GM12892 (cell line): ENCODE results near the gene CACHD1.

Source experiments
- DNase-seq: peaks from one replicate; pipeline ENCODE4 v3.0.0; 2011; ENCODE audit not compliant: insufficient read length
- FAIRE-seq: peaks from 2 replicates; lab custom pipeline; 2011; peaks lifted over from hg19 to GRCh38; lab: Jason Lieb, UNC
- POLR2A ChIP-seq: IDR thresholded peaks from 2 replicates; pipeline ENCODE4 v1.6.1; 2011; ENCODE audit warnings: low read depth, low read length, control low read depth
- POLR2AphosphoS5 ChIP-seq: IDR thresholded peaks from 2 replicates; pipeline ENCODE4 v1.6.1; 2011; ENCODE audit warnings: low read depth, low read length, control low read depth
- TAF1 ChIP-seq: IDR thresholded peaks from 2 replicates; pipeline ENCODE4 v1.6.1; 2011; ENCODE audit warnings: low read depth, mild to moderate bottlenecking, control low read depth, low read length, borderline replicate concordance

CACHD1 gene

DNA sequence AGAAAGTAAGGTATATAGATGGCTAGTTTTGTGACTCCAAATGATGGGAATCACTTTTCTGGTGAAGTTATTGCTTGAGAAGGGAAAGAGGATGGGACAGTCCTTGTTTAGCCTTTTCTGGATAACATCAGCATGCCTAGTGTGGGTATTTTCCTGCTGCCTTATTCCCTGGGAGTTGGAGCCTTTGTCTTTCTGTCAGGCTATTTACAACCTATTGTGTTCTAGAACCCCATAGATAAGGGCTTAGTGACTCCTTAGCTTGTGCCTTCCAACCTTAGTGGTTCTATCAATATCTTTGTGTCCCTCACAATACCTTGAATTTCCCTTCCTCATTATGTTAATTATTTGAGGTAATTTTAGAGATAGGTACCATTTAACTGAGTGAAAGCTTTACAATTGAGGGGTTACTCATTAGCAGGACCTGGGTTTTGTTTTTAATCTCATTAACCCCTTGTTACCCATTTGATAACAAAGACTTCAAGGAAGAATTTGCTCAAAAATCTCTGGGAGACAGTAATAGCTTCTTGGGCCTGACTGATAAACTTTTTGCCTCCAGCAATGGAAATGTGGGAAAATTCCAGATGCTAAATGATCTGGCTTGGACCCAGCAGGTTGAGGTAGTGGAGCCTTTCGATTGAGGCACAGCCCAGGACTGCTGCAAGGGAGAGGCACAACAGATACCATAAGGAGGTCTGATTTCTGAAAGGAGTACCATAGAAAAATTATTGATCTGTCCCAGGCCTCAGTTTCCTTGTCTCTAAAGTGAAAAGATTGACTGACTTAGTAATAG, 49.0 kb downstream of the CACHD1 start:
- FAIRE-seq (no peak), DNase-seq (no peak)
- no peak for TF ChIP-seq TAF1
- TF ChIP-seq POLR2AphosphoS5, result no peak
- no peak for TF ChIP-seq POLR2A

DNA sequence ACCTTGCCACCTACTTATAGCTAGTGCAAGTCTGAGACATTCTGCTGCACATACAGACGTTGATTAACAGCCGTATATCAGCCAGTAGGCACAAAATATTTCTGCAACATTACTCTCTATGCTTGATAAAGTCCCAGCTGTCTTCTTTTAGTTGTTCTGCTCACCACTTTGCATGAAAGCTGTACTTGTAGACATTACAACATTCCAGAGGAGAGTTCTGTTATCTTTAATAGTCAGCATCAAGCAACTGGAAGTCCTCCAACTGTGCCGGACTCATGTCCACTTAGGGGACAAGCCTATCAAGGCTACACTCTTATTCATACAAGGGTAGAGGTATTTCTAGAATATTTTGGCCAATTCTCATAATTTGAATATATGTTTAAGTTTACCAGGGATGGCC, 50.0 kb downstream of the CACHD1 start:
- DNase-seq (no peak), FAIRE-seq (no peak)
- no peak for TF ChIP-seq TAF1
- no peak for TF ChIP-seq POLR2A
- TF ChIP-seq POLR2AphosphoS5, result no peak

DNA sequence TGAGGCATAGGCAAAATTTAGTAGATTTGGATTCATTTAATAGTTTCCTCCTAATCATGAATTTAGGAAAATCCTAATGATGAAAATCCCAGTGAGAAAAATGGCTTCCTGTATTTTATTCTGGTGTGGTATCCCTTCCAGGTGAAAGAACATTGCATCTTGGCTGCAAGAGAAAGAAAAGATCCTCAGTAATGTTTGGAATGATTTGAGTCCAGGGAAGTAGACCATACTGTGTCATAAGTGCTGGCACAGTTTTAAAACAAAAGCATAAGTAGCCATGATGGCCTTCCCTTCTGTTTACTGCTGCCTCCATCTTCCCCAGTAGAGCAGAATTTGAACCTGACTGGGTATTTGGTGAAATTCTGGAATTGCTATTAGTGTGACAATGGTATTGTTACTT, 52.8 kb downstream of the CACHD1 start:
- FAIRE-seq, result no peak

DNA sequence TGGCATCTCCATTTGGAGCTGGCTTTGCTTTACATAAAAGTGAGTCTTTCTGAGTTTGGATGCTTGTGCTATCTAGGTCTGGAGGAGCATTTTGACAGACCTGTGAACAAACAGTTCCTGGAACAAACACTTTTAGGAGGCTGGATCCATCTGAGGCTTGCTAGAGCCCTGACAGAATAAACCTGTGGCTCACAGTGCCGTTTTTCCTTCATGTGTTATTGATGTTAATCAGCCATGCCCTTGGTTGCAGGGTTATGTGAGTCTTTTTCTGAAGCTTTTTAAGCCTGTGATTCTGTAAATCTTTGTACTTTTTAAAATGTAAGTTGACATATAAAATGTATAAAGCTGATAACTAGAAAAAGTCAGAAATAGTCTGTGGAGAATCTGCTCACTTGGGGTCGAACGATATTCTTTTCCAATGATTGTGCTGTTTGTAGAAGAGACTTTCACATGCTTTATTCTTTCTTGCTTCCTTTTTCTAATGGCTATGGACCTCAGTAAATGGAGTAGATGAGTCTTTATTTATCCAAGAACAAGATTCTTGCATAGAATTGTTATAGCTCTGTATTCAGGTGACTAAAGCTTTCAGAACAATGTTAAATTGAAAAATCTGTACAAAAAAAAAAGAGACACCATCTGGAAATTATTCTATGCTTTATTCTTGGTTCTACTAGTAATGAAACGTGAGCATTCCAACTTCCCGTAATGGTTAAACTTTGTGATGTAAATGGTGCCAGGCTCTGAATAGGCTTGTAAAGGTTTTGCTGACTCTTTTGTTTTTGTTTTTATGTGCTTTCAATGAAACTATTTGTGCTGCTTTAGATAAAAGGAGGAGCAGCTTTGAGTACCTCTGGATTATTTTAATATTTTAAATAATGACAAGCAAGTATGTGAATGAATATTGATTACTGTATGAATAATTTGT, 53.7 kb downstream of the CACHD1 start:
- no peak for TF ChIP-seq POLR2A
- no peak for TF ChIP-seq TAF1
- no peak for TF ChIP-seq POLR2AphosphoS5
- FAIRE-seq, result no peak

More for the DNA sequence above, 52.8 kb downstream of the CACHD1 start:
- no peak for DNase-seq
- TF ChIP-seq TAF1 (no peak), POLR2A (no peak), POLR2AphosphoS5 (no peak)

DNA sequence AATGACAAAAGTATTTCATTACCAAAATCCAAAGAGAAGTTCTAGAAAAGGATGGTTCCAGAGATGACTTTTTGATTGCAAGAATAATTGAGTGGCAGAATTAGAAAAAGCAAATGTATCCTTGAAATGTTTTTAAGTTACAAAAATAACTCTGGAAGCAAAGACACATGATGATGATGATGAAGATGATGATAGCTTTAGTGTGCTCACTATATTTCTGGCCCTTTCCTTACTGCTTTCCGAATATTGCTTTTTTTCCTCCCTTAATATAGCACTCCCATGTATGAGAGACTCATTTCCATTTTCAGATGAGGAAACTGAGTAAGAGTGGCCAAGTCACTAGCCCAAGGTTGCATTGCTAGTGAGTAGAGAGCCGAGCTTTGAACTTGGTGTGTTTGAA, 54.7 kb downstream of the CACHD1 start:
- TF ChIP-seq POLR2AphosphoS5 (no peak), POLR2A (no peak), TAF1 (no peak)
- FAIRE-seq (no peak), DNase-seq (no peak)

More for the DNA sequence above, 53.7 kb downstream of the CACHD1 start:
- DNase-seq, result no peak

DNA sequence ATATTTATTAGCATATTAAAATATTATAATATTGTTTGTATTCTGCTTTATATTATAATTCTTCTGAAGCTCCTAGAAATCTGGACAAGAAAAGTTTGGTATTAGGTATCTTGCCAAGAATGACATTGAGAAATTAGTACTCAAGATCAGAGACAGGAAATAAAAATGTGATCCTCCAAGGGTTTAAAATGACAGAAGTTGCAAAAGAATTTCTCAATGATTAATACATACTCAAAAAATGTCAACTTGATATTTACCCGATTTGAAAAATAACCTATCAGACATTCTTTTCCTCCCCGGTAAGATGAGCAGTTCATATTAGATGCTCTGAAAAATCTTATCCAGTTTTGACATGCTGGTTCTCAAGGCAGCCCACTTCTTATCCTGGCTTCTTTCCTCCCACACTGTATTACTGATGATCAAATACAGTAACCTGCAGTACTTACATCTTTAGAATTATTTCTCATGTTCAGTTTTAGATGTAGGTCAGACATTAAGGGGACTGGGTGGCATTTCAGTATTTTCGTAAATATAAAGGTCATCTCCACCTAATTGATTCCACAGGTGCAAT, 55.3 kb downstream of the CACHD1 start:
- no peak for DNase-seq
- FAIRE-seq, result no peak
- TF ChIP-seq TAF1, result no peak
- TF ChIP-seq POLR2A, result no peak
- TF ChIP-seq POLR2AphosphoS5, result no peak

DNA sequence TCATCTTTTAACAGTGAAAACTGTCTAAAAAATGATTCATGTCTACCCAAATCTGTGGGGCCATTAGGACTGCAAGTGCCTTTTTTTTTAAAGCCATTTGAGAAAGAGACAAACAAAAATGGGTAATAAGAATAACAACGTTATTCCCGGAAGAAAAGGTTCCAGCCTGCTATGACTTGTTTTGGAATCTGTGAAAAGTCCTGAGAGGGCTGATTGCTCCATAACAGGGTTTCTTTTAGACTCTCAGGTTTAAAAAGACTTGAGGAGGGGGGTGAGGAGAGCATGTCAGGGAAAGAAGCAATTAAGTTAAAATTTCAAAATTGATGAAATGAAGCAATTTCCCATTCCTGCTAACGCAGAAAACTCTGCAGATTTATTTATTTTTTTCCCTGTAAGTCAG, 56.4 kb downstream of the CACHD1 start:
- TF ChIP-seq POLR2AphosphoS5 (no peak), TAF1 (no peak), POLR2A (no peak)
- DNase-seq (no peak), FAIRE-seq (no peak)

DNA sequence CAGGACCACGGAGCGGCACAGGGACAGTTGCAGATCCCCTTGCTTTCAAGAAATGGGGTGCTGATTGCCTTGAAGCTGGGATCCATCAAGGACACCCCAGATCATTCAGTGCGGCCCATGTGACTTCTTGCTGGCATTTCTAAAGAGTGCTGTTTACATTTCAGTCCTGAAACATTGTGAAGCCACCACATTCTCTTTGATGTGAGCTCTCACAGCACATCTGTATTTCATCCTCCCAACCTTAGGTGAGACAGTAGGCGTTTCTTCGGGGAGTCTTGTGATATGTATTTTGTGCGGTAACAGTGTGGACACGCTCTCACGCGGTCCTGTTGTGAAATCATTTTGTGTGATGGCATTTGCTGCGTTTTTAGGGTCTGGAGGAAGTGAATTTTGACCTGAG, 57.2 kb downstream of the CACHD1 start:
- TF ChIP-seq TAF1, result no peak
- no peak for TF ChIP-seq POLR2AphosphoS5
- TF ChIP-seq POLR2A, result no peak
- FAIRE-seq, result no peak
- no peak for DNase-seq

DNA sequence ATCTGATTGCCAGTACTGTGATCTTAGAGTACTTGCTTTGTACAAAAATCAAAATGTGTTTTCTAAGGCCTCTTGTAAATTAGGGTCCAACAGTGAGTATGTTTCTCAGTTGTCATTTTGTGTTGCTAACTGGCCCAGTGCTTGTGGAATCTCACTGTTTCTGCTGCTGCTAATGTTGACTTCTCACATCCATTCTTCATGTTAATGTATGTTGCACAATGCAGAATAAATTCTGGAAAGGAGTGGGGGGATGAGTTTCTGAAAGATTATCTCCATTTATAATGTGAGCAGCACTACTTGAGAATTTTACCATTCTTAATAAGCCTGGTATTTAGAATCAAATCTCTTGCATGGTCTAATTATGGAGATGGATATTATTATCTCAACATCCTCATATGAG, 57.9 kb downstream of the CACHD1 start:
- no peak for FAIRE-seq
- TF ChIP-seq TAF1, result no peak
- no peak for TF ChIP-seq POLR2A
- no peak for TF ChIP-seq POLR2AphosphoS5
- no peak for DNase-seq

DNA sequence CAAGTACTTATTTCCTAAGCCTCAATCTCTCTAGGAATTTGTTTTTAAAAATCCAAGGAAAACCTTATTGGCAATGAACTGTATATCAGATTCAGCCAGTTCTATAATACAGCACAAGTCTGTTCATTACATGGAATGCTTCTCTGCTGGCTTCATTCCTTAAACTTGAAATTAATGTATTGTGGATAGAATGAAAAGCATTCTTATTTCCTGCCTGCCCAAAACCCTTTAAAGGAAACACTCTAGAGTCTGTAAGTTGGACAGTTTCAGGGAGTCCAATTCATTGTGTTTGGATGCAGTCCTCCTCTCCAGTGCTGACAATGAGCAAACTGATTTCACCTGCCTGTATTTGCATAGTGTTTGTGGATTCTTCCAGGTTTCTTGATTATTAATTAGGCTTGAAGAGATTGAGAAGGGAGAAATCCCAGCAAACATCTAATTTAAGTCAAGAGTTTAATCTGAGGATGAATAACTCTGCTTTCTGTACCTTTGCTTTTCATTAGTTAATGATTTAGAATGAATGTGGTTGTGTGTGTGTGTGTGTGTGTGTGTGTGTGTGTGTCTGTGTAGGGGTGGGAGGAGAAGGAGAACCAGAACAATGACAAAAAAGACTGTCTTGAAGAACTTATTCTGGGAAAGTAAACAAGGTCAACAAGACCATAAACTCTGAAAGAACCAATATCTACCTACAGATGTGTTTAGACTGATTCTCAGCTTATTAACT, 61.2 kb downstream of the CACHD1 start:
- FAIRE-seq (no peak), DNase-seq (no peak)
- TF ChIP-seq POLR2A, result no peak
- TF ChIP-seq POLR2AphosphoS5, result no peak
- TF ChIP-seq TAF1, result no peak
